Measurements from ENCODE around the gene UBAC2. TPM values are rescaled to one million over a fixed set of nuclear protein-coding genes. Genes with fewer than 3 reads are reported as not detected.

Gene UBAC2
- total and polyA plus RNA-seq, 2 of the 4 experiments (the other 2 are of a cell fraction) = 20.8 to 36.3 TPM

DNA sequence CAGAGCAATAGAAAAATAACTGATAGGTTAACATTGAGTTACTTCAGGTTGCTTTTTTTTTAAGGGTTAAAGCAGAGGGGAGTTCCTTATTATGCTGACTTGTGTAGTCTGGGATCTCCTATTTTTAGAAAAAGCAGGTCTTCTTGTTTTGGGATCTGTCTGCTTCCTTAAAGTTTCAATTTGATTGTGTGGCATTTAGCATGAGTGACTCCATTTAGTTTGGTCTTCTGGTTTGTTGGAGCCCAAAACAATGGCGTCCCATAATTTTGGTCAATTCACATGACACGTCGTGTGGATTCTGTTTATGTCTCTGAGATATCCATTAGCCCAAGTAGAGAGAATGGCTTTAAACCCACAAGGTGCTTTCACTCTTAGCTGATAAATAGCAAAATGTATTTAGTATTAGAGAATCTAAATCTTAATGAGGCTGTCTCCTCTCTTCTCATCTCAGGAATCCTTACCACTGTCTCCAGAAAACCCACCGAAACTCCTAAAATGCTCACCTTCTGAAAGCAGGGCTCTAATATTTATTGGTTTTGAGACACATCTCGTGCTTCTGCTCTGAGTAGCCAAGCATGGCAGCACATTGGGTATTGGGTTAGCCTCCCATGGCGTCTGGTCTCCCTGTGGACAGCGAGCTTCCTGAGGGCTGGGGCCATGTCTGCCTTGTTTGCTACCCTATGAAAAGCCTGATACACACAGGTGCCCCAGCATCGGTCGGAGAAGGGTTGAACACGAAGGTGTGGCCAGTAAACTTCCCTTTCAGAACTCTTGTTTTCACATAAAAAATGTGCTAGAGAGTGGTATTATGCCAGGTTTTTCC lies 173.7 kb downstream of the UBAC2 start:
- intact Hi-C loops (cut with micrococcal nuclease) = no loop called here
- no peak overlapping the region for H2BK15ac ChIP-seq (ENCODE audit: low read depth, low read length)
- no peaks in the 10 kb centered on the region for H3K4me1 ChIP-seq (ENCODE audit: control insufficient read depth, insufficient read depth, low read length)
- H3K27me3 ChIP-seq (ENCODE audit: control insufficient read depth, insufficient read depth, low read length) = no peaks in the 10 kb centered on the region
- no peak overlapping the region for H3K14ac ChIP-seq (replicated peaks; ENCODE audit: low read depth, low read length)
- H3K9me3 ChIP-seq (ENCODE audit: control insufficient read depth, insufficient read depth, low read length) = no peaks in the 10 kb centered on the region
- H3K56ac ChIP-seq (ENCODE audit: extremely low read depth, insufficient read depth, low read length) = no peak overlapping the region
- no peak overlapping the region for H4K8ac ChIP-seq (ENCODE audit: low read depth in 2 of 2, low read length in 2 of 2)
- dilution Hi-C loops (cut with HindIII; ENCODE audit: low sequenced_read_pairs, unreplicated experiment) = no loop called here
- no peak overlapping the region for H3K27ac ChIP-seq (ENCODE audit: insufficient read depth, low read length)
- WGBS, 2 experiments (ENCODE audit: extremely low coverage in 2 of 2, insufficient read length in 1 of 2) = 100% methylated on average over 1 of the region's 10 CpGs; no CpG with 5 or more reads in 1 of the 2 experiments
- no peaks in the 10 kb centered on the region for H4K20me1 ChIP-seq (ENCODE audit: insufficient read depth, low read length)
- DNase-seq (no peak), ATAC-seq (ENCODE audit: low read depth) (no peak)
- H2BK5ac ChIP-seq (ENCODE audit: low read depth, low read length, poor library complexity, severe bottlenecking) = no peak overlapping the region
- ChIA-PET POLR2A (ENCODE audit: unreplicated experiment) (no interaction called here), CTCF (no interaction called here)
- peaks cover 6% of the 10 kb centered on the region; the same call in 1 of the 2 replicates for H3K36me3 ChIP-seq (ENCODE audit: control insufficient read depth, insufficient read depth, low read length)
- no peaks in the 10 kb centered on the region; a peak in 1 of 4 replicates for H3K79me1 ChIP-seq (ENCODE audit: low read depth in 1 of 2, low read length in 2 of 2)
- no peaks in the 10 kb centered on the region; the same call in 1 of the 2 replicates for H3K9me1 ChIP-seq (ENCODE audit: insufficient read depth, low read length)
- BruUV-seq (replicated peaks) = no TSS peak
- H3K4ac ChIP-seq (ENCODE audit: low read depth, low read length) = no peak overlapping the region
- H2AFZ ChIP-seq (replicated peaks; ENCODE audit: low read length, poor library complexity) = no peak overlapping the region
- H3K23ac ChIP-seq (ENCODE audit: low read depth, low read length) = no peak overlapping the region
- H3K9ac ChIP-seq (ENCODE audit: low read depth, low read length) = no peak overlapping the region
- H4K91ac ChIP-seq (ENCODE audit: insufficient read depth, low read depth, low read length) = no peak overlapping the region
- no peak overlapping the region for H2AK5ac ChIP-seq (ENCODE audit: low read depth, low read length)
- no peak overlapping the region for H2BK120ac ChIP-seq (ENCODE audit: low read depth, low read length)
- TF ChIP-seq NFE2L2 (IDR thresholded peaks at IDR 0.05; ENCODE audit: low read depth, low read length) = no peak
- TF ChIP-seq RAD21 (IDR thresholded peaks at IDR 0.05; ENCODE audit: low read length) = no peak
- no peak for TF ChIP-seq FOS (IDR thresholded peaks at IDR 0.05; ENCODE audit: low read depth, low read length)
- TF ChIP-seq POLR2A (IDR thresholded peaks at IDR 0.05; ENCODE audit: low read depth, low read length) = no peak
- no peak for TF ChIP-seq CEBPB (IDR thresholded peaks at IDR 0.05; ENCODE audit: low read depth, low read length)
- TF ChIP-seq SMC3 (IDR thresholded peaks at IDR 0.05; ENCODE audit: low read depth, low read length) = no peak
- no peak for TF ChIP-seq MAFK (IDR thresholded peaks at IDR 0.05; ENCODE audit: low read depth, low read length)
- no peak for TF ChIP-seq MXI1 (IDR thresholded peaks at IDR 0.05; ENCODE audit: borderline replicate concordance, low read depth, low read length)
- H2BK20ac ChIP-seq (ENCODE audit: low read depth, low read length) = no peak overlapping the region
- no peak overlapping the region for H3K4me3 ChIP-seq (ENCODE audit: insufficient read depth, low read depth, low read length)
- H3K18ac ChIP-seq (ENCODE audit: low read depth, low read length) = no peak overlapping the region
- in situ Hi-C loops (cut with MboI; ENCODE audit: low sequenced_read_pairs) = no loop called here
- no peak overlapping the region for H3K4me2 ChIP-seq (ENCODE audit: low read depth, low read length)
- no peak overlapping the region for H2AK9ac ChIP-seq (replicated peaks; ENCODE audit: low read depth, low read length, poor library complexity)
- H4K5ac ChIP-seq (ENCODE audit: low read depth, low read length) = no peak overlapping the region

All from IMR-90 (cell line).